Neuron (in vitro differentiated cells): ENCODE measurements around the gene LDLRAD4.

ENCODE experiments used
- H2AFZ ChIP-seq: one replicate; pipeline ENCODE4 v1.6.1; 2013; ENCODE audit warnings: low read depth, mild to moderate bottlenecking, inconsistent platforms, low read length, moderate library complexity
- H3K27me3 ChIP-seq: one replicate; pipeline ENCODE4 v1.6.1; 2013; ENCODE audit warnings: low read length; ENCODE audit not compliant: insufficient read depth
- H3K36me3 ChIP-seq: one replicate; pipeline ENCODE4 v1.6.1; 2013; ENCODE audit warnings: low read length; ENCODE audit not compliant: insufficient read depth
- H3K4me1 ChIP-seq: one replicate; pipeline ENCODE4 v1.6.1; 2013; ENCODE audit warnings: low read length; ENCODE audit not compliant: insufficient read depth
- H3K4me3 ChIP-seq: 2 replicates; pipeline ENCODE4 v1.5.1; 2013; ENCODE audit warnings: mild to moderate bottlenecking, low read length, moderate library complexity
- H3K9me3 ChIP-seq: one replicate; pipeline ENCODE4 v1.6.1; 2013; ENCODE audit warnings: low read length

The LDLRAD4 gene

GRCh38 chr18:13620818-13621445 lies 402.4 kb downstream of the LDLRAD4 start:
- Histone ChIP-seq H2AFZ (no peak overlapping the region), H3K9me3 (no peaks in the 10 kb centered on the region), H3K27me3 (peaks cover 29% of the 10 kb centered on the region), H3K36me3 (no peaks in the 10 kb centered on the region), H3K4me3 (no peak overlapping the region), H3K4me1 (no peaks in the 10 kb centered on the region)

GRCh38 chr18:13621446-13621849 lies 402.9 kb downstream of the LDLRAD4 start:
- Histone ChIP-seq H3K36me3 (no peaks in the 10 kb centered on the region), H2AFZ (no peak overlapping the region), H3K4me3 (no peak overlapping the region), H3K27me3 (peaks cover 34% of the 10 kb centered on the region), H3K4me1 (no peaks in the 10 kb centered on the region), H3K9me3 (no peaks in the 10 kb centered on the region)

GRCh38 chr18:13621886-13622619 lies 403.5 kb downstream of the LDLRAD4 start:
- H3K27me3 ChIP-seq = peaks cover 35% of the 10 kb centered on the region
- no peaks in the 10 kb centered on the region for H3K36me3 ChIP-seq

GRCh38 chr18:13622751-13623150 lies 404.2 kb downstream of the LDLRAD4 start:
- H3K36me3 ChIP-seq = no peaks in the 10 kb centered on the region
- H3K4me3 ChIP-seq = no peak overlapping the region
- no peak overlapping the region for H2AFZ ChIP-seq
- H3K4me1 ChIP-seq = peaks cover under 1% of the 10 kb centered on the region
- no peaks in the 10 kb centered on the region for H3K9me3 ChIP-seq
- H3K27me3 ChIP-seq = peaks cover 41% of the 10 kb centered on the region

More at GRCh38 chr18:13621886-13622619, 403.5 kb downstream of the LDLRAD4 start:
- H3K4me3 ChIP-seq = no peak overlapping the region
- H3K4me1 ChIP-seq = no peaks in the 10 kb centered on the region
- no peaks in the 10 kb centered on the region for H3K9me3 ChIP-seq
- no peak overlapping the region for H2AFZ ChIP-seq

- peaks cover 45% of the 10 kb centered on the region for H3K27me3 ChIP-seq
- H3K4me1 ChIP-seq = peaks cover 7% of the 10 kb centered on the region
- no peak overlapping the region for H2AFZ ChIP-seq
- H3K4me3 ChIP-seq = no peak overlapping the region
- no peaks in the 10 kb centered on the region for H3K9me3 ChIP-seq
- no peaks in the 10 kb centered on the region for H3K36me3 ChIP-seq
These were observed 404.8 kb downstream of the LDLRAD4 start for GRCh38 chr18:13623348-13623747.

- Histone ChIP-seq H3K36me3 (no peaks in the 10 kb centered on the region), H3K4me1 (peaks cover 8% of the 10 kb centered on the region), H3K4me3 (no peak overlapping the region), H3K27me3 (peaks cover 50% of the 10 kb centered on the region), H3K9me3 (no peaks in the 10 kb centered on the region), H2AFZ (no peak overlapping the region)
These were observed 405.3 kb downstream of the LDLRAD4 start for GRCh38 chr18:13623871-13624270.

GRCh38 chr18:13624563-13625237 lies 406.1 kb downstream of the LDLRAD4 start:
- no peak overlapping the region for H2AFZ ChIP-seq
- H3K4me3 ChIP-seq = no peak overlapping the region
- no peaks in the 10 kb centered on the region for H3K9me3 ChIP-seq
- no peaks in the 10 kb centered on the region for H3K36me3 ChIP-seq
- peaks cover 54% of the 10 kb centered on the region for H3K27me3 ChIP-seq
- H3K4me1 ChIP-seq = peaks cover 13% of the 10 kb centered on the region

- Histone ChIP-seq H2AFZ (no peak overlapping the region), H3K36me3 (no peaks in the 10 kb centered on the region), H3K9me3 (no peaks in the 10 kb centered on the region), H3K4me1 (peaks cover 17% of the 10 kb centered on the region), H3K4me3 (no peak overlapping the region), H3K27me3 (peaks cover 54% of the 10 kb centered on the region)
These were observed 406.8 kb downstream of the LDLRAD4 start for GRCh38 chr18:13625355-13625754.

GRCh38 chr18:13625843-13626543 lies 407.4 kb downstream of the LDLRAD4 start:
- Histone ChIP-seq H3K36me3 (no peaks in the 10 kb centered on the region), H3K27me3 (peaks cover 54% of the 10 kb centered on the region), H3K4me1 (peaks cover 17% of the 10 kb centered on the region), H3K4me3 (no peak overlapping the region), H3K9me3 (no peaks in the 10 kb centered on the region), H2AFZ (no peak overlapping the region)

- no peak overlapping the region for H3K4me3 ChIP-seq
- H3K9me3 ChIP-seq = no peaks in the 10 kb centered on the region
- peaks cover 17% of the 10 kb centered on the region for H3K4me1 ChIP-seq
- no peak overlapping the region for H2AFZ ChIP-seq
- H3K27me3 ChIP-seq = peaks cover 54% of the 10 kb centered on the region
- H3K36me3 ChIP-seq = no peaks in the 10 kb centered on the region
These were observed 408.0 kb downstream of the LDLRAD4 start for GRCh38 chr18:13626544-13626908.

- H3K9me3 ChIP-seq = peaks cover 7% of the 10 kb centered on the region
- no peaks in the 10 kb centered on the region for H3K36me3 ChIP-seq
- H3K4me3 ChIP-seq = no peak overlapping the region
- no peak overlapping the region for H2AFZ ChIP-seq
- H3K27me3 ChIP-seq = peaks cover 48% of the 10 kb centered on the region
- peaks cover 17% of the 10 kb centered on the region for H3K4me1 ChIP-seq
These were observed 409.1 kb downstream of the LDLRAD4 start for GRCh38 chr18:13627639-13628038.

- H3K4me1 ChIP-seq = peaks cover 17% of the 10 kb centered on the region
- no peaks in the 10 kb centered on the region for H3K36me3 ChIP-seq
- peaks cover 11% of the 10 kb centered on the region for H3K9me3 ChIP-seq
- H2AFZ ChIP-seq = no peak overlapping the region
- peaks cover 42% of the 10 kb centered on the region for H3K27me3 ChIP-seq
- H3K4me3 ChIP-seq = no peak overlapping the region
These were observed 409.7 kb downstream of the LDLRAD4 start for GRCh38 chr18:13628211-13628610.
